GM21529 (cell line): Measurements from ENCODE around the gene RFC4.
A peak's percentile ranks its signal among the peaks of the same experiment; 100 is the strongest.
"Not testable (repeated sequence)": the region's sequence is repeated elsewhere in the genome, so short reads cannot be mapped to it uniquely, and the experiment has no call there.

Experiments
- ATAC-seq: cut with Tn5 transposase; IDR thresholded peaks from one replicate; pipeline ENCODE4 v1.9.1; 2021; ENCODE audit not compliant: unreplicated experiment

The RFC4 gene, protein sequence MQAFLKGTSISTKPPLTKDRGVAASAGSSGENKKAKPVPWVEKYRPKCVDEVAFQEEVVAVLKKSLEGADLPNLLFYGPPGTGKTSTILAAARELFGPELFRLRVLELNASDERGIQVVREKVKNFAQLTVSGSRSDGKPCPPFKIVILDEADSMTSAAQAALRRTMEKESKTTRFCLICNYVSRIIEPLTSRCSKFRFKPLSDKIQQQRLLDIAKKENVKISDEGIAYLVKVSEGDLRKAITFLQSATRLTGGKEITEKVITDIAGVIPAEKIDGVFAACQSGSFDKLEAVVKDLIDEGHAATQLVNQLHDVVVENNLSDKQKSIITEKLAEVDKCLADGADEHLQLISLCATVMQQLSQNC

DNA sequence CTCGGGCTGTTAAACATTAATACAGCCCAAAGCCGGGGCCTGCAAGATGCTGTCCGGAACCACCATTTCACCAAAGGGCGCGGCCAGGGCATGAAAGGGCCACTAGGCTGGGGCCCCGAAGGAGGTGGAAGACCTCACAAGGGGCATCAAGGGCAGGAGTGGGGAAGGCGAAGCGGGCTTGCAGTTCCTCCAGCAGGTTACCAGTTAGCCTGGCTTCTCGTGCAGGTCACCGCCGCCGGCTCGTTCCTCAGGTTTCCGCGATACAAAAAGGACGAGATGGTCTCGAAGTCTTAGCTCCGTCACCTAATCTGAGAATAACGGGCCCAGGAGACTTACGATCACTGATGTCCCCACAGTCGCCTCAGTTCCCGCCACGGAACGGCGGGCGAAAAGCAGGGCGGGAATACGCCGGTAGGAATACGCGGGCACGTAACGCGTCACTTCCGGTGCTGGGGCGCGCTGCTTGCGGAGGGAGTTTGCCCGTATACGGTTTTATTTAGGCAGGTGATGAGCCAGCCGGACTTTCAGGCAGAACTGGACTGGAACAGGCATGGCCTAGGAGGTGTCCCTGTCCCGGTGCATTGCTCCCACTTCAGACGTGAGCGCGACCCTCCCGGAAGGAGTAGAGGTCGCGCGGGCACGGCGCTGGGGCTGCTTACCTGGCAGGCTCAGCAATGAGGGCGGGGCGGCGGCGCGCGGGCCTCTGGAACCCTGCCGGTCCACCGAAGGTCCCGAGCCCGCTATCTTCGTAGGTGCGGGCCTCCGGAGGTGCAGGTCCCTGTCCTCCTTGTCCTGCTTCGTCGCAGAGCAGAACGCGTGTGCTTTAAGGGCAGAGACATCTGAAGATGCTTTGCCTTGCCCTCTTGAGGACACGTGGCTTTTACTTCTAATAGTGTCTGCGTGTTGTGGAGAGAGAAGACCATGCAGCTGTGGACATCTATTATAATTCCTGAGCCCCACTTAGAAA is at the start of gene RFC4:
Gene RFC4, minus strand, starts transcription at position 394 of the 967 bp plus-strand sequence. CDS start 1,769 bp downstream, outside the sequence.
- ATAC-seq: peak; percentile 97

DNA sequence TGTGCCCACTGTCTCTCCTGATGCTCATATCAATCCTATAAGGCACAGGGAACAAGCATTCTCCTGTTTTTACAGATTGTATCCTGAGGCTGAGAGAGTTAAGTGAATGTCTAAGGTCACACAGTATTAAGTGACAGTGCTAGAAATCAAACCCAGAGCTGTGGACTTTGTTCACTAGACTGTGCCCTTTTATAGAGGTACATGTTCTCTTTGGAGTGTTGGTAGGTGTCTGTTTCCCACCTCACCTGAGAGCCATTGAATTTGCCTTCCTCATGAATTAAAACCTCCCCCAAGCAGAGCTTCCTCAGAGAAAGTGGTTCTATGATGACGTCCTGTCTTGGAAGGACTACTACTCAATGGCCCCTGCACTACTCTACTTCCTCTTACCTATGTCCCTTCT is 48.7 kb upstream of the RFC4 start:
- ATAC-seq: no peak

DNA sequence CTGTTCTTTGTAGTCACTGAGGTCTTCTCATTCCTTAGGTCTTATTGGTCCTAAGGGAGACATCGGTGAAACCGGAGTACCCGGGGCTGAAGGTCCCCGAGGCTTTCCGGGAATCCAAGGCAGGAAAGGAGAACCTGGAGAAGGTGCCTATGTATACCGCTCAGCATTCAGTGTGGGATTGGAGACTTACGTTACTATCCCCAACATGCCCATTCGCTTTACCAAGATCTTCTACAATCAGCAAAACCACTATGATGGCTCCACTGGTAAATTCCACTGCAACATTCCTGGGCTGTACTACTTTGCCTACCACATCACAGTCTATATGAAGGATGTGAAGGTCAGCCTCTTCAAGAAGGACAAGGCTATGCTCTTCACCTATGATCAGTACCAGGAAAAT is 47.9 kb upstream of the RFC4 start:
- no peak for ATAC-seq

DNA sequence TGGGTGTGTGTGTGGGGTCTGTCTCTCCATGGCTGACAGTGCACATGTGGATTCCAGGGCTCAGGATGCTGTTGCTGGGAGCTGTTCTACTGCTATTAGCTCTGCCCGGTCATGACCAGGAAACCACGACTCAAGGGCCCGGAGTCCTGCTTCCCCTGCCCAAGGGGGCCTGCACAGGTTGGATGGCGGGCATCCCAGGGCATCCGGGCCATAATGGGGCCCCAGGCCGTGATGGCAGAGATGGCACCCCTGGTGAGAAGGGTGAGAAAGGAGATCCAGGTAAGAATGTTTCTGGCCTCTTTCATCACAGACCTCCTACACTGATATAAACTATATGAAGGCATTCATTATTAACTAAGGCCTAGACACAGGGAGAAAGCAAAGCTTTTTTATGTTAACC is 46.7 kb upstream of the RFC4 start:
- ATAC-seq: no peak

DNA sequence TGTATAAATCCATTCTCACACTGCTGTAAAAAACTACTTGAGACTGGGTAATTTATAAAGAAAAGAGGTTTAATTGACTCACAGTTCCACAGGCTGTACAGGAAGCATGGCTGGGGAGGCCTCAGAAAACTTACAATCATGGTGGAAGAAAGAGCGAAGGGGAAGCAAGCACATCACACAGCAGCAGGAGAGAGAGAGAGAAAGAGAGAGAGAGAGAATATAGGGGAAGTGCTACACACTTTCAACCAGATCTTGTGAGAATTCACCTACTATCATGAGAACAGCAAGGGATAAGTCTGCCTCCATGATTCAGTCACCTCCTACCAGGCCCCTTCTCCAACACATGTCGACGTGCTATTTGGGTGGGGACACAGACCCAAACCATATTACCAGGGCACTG is 45.6 kb upstream of the RFC4 start:
- not testable (repeated sequence) for ATAC-seq

DNA sequence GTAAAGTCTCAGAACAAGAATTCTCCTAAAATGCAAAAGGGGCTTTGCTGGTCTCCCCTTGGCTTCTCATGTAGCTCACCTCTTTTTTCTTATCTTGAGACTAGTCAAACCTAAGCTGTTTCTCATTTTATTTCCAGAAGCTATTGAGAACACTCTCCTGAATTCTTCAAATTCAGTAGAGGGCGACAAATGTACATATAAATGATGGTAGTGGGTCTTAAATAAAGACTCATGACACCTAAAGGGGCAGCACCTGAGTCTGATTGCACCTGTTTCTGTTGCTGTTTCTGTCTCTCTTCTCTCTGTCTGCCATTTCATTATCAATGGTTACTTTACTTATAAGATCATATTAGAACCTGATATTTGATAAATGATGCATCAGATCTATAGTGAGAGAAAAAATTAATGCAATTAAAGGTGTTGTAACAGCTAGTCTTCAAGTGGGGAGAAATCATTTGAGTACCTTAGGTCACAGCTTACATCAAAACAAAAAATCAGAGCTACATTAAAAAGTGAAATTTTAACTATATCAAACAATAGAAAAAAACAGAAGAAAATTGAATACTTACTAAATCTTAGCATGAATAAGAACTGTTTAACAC is 43.2 kb upstream of the RFC4 start:
- ATAC-seq: peak; percentile 89

DNA sequence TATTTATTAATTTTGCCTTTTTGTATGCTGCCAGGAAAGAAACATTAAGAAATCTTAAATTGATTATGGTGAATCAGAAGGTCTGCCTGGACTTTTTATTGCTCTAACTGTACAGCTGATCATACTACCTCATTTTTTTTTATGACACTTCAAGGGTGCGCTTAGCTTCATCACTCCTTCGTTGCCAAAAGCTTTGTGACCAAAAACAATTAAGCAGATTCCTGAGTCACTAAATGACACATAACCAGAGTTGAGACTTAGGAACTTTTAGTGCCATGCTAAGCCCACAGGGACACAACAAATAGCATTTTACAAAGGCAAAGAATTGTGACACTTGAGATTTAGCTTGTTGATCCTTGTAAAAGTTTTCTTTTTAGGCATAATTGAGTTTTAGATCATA is 41.2 kb upstream of the RFC4 start:
- no peak for ATAC-seq

DNA sequence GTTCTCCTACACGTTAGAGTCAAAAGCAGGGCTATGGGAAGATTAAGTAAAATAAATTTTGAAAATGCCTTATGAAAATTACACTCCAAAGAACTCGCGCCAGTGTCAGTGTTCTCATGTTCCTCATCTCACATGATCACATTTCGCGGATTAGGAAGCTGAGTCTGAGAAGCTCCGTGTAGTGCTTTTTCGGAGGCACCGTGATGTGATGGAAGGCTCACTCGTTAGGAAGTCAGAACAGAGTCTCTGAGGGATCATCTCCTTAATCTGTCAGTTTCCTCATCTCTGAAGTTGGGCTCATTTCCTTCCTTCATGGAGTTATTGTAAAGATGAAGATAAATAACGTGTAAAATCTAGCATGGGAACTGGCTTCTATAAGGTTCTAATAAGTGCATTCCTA is 39.5 kb upstream of the RFC4 start:
- ATAC-seq: no peak

DNA sequence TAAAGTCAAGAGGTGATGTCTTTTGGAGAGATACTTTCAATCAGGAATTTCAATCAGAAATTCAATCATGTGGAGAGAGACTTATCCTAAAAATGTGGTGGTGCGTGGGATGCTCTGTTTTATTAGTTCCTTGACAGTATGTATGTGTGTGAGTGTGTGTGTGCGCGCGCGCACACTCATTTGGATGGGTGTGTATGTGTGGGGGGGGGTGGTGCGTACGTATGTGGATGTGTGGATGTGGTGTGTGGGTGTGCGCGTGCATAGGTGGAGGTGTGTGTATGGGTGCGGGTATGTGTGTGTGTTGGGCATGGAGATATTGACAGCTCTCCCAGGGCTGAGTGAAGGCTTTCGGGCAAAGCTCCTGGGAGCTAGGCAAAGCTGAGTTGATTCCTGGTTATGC is 38.6 kb upstream of the RFC4 start:
- ATAC-seq: no peak

DNA sequence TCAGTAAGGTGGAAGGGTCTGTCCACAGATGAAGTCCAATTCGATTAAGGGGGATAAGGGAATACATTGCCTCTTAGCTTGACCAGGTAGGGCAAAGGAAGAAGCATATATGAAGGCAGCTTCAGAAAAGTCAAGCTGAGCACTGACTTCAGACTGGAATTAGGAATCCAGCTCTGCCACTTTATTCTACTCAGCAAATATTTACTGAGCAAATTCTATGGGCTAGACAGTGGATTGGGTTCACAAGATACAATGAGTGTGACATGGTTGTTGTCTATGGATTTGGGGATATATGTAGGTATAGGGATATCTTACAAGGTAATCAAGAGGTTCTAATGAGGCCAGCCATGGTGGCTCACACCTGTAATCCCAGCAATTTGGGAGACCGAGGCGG is 36.8 kb upstream of the RFC4 start:
- no peak for ATAC-seq

DNA sequence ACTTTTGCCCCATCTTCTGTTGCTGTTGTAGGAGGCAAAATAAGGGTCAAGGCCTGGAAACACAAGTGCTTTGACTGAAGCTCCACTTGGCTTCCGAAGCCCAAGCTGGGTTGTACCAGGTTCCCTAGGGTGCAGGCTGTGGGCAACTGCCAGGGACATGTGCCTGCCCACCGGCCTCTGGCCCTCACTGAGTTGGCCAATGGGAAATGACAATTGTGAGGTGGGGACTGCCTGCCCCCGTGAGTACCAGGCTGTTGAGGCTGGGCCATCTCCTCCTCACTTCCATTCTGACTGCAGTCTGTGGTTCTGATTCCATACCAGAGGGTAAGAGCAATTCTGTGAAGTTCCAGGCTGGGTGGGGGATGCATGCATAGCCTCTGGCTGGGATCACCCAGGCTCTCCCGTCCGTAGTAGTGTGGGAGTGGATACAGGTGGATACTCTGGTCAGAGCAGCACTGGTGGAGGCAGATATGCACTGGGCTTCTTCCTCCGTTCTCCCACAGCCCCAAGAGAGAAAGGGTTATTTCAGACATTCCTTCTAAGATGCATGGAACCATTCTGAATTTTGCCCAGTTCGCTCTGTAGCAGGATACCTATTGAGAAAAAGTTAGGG is 36.2 kb upstream of the RFC4 start, which contains the start of gene ADIPOQ:
Gene ADIPOQ, plus strand, starts transcription at position 285 of the 613 bp plus-strand sequence. CDS start 10,349 bp downstream, outside the sequence.
- no peak for ATAC-seq

DNA sequence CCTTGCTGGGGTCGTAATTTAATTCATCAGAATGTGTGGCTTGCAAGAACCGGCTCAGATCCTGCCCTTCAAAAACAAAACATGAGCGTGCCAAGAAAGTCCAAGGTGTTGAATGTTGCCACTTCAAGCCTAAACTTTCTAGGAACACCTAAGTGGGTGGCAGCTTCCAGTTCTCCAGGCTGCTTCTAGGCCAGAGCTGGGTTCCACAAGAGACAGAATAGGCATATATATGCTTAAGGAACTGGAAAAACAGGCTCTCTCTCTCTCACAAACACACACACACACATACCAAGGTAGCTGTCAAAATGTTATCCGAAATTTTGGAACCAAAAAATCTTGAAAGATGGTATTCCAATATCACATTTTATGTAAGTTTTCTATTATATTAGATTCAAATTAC is 35.3 kb upstream of the RFC4 start:
- no peak for ATAC-seq

DNA sequence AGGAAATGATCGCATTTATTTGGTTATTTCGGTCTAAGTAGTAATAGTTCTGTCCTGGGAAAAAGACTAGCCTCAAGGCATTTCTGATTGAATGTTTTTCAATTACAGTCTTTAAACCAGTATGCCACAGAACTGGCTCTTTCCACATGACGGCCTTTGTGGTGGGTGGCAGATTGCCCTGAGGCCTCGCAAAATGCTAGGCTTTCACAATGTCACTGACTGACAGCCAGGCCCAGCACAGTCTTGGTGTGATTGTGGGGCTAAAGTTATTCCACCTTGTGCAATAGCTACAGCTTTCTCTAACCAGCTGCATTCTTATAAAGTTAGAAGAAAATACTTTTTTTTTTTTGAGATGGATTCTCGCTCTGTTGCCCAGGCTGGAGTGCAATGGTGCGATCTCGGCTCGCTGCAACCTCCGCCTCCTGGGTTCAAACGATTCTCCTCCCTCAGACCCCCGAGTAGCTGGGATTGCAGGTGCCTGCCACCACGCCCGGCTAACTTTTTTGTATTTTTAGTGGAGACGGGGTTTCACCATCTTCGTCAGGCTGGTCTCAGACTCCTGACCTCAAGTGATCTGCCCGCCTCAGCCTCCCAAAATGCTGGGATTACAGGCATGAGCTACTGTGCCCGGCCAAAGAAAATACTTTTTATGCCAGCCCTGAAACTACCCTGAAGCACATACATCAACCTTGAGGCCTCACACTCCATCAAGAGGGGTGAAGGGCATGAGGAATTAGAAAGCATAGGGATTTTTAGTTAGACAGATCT is 33.8 kb upstream of the RFC4 start:
- ATAC-seq: no peak

DNA sequence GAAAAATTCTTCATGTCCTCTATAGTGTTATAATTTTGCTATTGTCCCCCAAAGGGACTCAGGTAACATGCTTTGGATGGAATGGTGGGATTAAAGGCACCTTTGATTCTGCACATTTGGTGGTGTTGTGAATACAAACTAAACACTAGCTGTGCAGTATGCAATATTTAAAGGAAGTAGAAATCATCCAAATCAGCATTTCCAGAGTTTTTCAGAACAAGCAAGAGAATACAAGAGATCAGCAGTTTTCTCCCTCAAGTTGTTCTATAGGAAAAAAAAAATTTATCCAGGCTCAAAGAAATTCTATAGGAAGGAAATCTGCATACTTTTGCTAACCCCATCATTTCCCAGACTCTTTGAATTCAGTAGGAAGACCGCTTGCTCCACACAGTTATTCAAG is 26.0 kb upstream of the RFC4 start:
- no peak for ATAC-seq

DNA sequence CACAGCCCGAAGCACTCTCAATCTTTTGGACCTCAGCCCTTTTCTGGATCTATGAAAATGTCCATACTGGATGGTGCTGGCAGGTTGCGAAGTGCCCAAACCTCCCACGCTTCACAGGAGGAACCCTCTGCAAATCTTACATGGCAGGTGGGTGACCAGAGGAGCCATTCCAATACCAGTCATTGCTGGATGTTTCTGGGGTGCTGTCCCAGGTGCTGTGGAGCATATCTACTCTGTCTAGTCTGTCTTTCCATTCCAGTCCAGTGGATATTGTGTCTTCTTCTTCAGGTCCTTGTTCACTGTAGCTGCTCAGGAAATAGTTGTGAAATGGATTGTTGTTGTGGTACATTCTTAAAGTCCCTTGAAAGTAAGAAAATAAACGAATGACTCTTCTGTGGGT is 25.5 kb upstream of the RFC4 start:
- no peak for ATAC-seq

DNA sequence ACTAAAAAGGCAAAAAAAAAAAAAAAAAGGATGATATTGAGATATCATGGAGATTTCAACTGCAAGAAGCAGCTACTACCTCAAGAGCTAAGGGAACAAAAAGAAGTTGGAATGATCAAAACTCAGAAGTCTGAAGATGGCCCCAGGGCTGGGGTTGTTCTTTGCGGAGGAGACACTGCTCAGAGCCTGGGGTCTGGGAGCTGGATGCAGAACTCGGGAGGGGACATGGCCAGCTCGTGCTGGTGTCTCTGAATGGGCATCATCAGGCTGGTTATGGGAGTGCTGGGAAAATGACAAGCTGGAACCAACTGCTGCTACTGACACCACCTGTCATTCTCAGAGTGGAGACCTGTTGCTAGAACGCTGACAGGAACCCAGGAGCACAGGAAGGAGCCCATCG is 22.1 kb upstream of the RFC4 start:
- ATAC-seq: no peak

DNA sequence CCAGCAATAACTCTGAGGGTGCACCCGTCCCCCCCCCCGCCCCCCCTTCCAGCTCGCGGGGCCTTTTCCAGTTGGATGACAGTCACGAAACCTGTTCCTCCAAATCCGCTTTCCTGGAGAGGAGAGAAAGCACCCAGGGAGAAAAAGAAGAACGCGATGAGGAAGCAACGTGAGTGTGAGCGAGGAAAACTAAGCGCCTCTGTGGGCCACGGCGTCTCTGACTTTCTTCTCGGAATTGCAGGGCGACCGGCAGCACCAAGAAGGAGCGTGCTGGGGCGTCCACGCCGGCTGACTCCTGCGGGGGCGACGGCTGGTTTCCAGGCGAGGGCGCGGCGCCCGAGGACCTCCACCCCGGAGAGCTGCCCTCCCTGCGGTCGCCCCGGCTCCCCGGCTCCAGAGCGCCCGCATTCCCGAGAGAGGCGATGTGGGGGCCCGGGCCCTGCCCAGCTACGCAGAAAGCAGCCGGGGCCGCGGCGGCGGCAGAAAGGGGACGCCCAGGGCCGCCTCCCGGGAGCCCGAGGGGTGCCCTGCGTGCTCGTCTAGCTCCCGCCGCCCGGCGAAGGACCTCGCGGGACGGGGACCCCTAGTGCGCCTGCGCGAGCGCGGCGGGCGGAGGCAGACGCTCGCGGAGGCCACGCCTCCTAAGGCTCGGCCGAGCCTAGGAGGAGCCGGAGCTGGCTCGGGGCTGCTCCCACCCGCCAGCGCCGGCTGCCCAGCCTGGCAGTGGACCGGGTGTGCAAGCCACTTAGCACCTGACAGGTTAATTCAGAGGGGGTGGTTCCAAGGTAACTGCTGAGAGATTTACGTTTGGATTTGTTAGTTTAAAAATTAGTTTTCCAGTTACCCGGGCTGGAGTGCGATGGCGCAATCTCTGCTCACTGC is 20.9 kb upstream of the RFC4 start:
- peak; percentile 94 for ATAC-seq

DNA sequence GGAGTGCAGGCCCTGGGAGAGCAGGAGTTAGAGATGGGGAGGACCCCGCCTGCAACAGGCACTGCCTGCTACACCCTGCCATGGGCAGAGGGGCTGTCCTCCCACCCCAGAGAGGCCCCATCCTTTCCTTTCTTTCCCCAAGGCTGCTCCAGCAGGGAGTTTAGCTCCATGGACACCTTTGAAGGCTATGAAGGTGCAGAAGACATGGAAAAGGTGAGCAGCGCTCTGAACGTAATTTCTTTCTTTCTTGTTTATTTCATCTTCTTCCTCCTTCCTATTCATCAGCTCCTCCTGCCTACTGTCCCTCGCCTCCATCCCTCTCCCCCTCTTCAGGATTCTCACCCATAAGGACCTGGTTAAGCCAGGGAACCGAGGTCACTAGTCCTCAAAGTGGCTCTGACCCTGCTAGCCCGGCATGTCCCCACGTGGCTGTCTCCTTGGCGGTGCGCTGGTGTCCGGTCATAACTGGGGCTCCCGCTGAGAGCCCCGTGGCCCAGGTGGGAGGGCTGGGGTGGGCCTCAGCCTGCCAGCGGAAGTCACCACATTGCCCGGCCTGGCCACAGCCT is 20.2 kb upstream of the RFC4 start:
- ATAC-seq: no peak

DNA sequence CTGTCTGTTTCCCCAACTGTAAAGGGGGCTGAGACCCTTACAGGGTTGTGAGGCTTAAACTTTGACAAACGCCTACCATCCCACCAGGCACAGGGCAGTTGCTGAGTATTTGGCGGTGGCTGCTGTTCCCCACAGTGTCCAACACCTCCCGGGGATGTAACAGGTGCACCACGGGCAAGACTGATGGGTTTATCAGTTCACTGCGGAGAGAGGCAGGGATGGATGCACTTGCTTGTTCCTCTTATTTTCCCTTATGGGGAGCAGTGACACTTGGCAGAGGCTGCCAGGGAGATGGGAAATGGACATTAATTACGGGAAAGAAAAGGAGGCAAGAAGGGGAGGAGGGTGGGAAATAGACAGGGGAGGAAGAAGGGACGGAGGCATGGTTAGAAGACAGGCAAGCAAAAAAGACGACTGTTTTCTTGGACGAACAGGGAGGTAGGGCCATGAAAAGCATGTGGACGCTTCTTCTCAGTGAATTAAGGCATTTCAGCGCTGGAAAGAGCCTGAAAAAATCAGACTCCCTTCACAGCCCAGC is 19.7 kb upstream of the RFC4 start:
- no peak for ATAC-seq
